MM.1S (cell line): Measurements from ENCODE around the gene PDGFA.

ENCODE experiments used
- DNase-seq: peaks from one replicate; pipeline ENCODE4 v3.0.0-alpha.2; 2015
- H2AFZ ChIP-seq: fragments of 300-600 bp; sonication (generic); 2 replicates; pipeline ENCODE4 v1.6.0; 2016; ENCODE audit warnings: antibody characterized with exemption, low read length
- H3F3A ChIP-seq: fragments of 300-600 bp; sonication (generic); 2 replicates; pipeline ENCODE4 v1.6.1; 2016; ENCODE audit warnings: mild to moderate bottlenecking, antibody characterized with exemption, low read length, moderate library complexity, mixed read lengths; ENCODE audit not compliant: insufficient read depth
- H3K27ac ChIP-seq: fragments of 300-600 bp; sonication (generic); 2 replicates; pipeline ENCODE4 v1.5.1; 2016; ENCODE audit warnings: mild to moderate bottlenecking, low read length
- H3K27me3 ChIP-seq: fragments of 300-600 bp; sonication (generic); replicated peaks from 2 replicates; pipeline ENCODE4 v1.6.0; 2016; ENCODE audit warnings: low read length; ENCODE audit not compliant: insufficient read depth
- H3K36me3 ChIP-seq: fragments of 300-600 bp; sonication (generic); replicated peaks from 2 replicates; pipeline ENCODE4 v1.6.1; 2016; ENCODE audit warnings: mild to moderate bottlenecking, low read length, mixed read lengths; ENCODE audit not compliant: insufficient read depth
- H3K4me1 ChIP-seq: fragments of 300-600 bp; sonication (generic); 2 replicates; pipeline ENCODE4 v1.6.1; 2016; ENCODE audit warnings: low read length, mixed read lengths
- H3K4me2 ChIP-seq: fragments of 300-600 bp; sonication (generic); 2 replicates; pipeline ENCODE4 v1.6.0; 2016; ENCODE audit warnings: low read depth, low read length
- H3K4me3 ChIP-seq: fragments of 300-600 bp; sonication (generic); 2 replicates; pipeline ENCODE4 v1.5.1; 2016; ENCODE audit warnings: low read length, mixed read lengths
- H3K79me2 ChIP-seq: fragments of 300-600 bp; sonication (generic); 2 replicates; pipeline ENCODE4 v1.6.1; 2016; ENCODE audit warnings: mixed run types, low read length, mixed read lengths
- H3K9ac ChIP-seq: fragments of 300-600 bp; sonication (generic); 2 replicates; pipeline ENCODE4 v1.6.1; 2016; ENCODE audit warnings: low read length, mixed read lengths
- H3K9me2 ChIP-seq: fragments of 300-600 bp; sonication (generic); replicated peaks from 2 replicates; pipeline ENCODE4 v1.6.1; 2016; ENCODE audit warnings: mild to moderate bottlenecking, low read length, mixed read lengths; ENCODE audit not compliant: insufficient read depth
- H3K9me3 ChIP-seq: fragments of 300-600 bp; sonication (generic); replicated peaks from 2 replicates; pipeline ENCODE4 v1.6.1; 2016; ENCODE audit warnings: mild to moderate bottlenecking, low read length, mixed read lengths; ENCODE audit not compliant: insufficient read depth
- H4K20me1 ChIP-seq: fragments of 300-600 bp; sonication (generic); 2 replicates; pipeline ENCODE4 v1.6.1; 2016; ENCODE audit warnings: mild to moderate bottlenecking, low read length, moderate library complexity, mixed read lengths; ENCODE audit not compliant: insufficient read depth
- EZH2 ChIP-seq: fragments of 300-600 bp; sonication (generic); optimal IDR thresholded peaks from 2 replicates; pipeline ENCODE3; 2017; ENCODE audit warnings: low read depth, mild to moderate bottlenecking, antibody characterized with exemption, low read length, mixed read lengths
- EZH2phosphoT487 ChIP-seq: fragments of 300-600 bp; sonication (generic); IDR thresholded peaks from 2 replicates; pipeline ENCODE4 v1.6.1; 2018; ENCODE audit warnings: antibody characterized with exemption, low read length
- TF ChIP-seq, protein P1 (sequence below): fragments of 300-600 bp; sonication (generic); IDR thresholded peaks from 2 replicates; pipeline ENCODE4 v1.5.1; 2016; ENCODE audit warnings: antibody characterized with exemption, low read length, mixed read lengths

PDGFA gene

GRCh38 chr7:502296-502695, 17.4 kb downstream of the PDGFA start:
- H3K36me3 ChIP-seq = no peaks in the 10 kb centered on the region
- TF ChIP-seq EZH2 = no peak
- TF ChIP-seq, protein P1, sequence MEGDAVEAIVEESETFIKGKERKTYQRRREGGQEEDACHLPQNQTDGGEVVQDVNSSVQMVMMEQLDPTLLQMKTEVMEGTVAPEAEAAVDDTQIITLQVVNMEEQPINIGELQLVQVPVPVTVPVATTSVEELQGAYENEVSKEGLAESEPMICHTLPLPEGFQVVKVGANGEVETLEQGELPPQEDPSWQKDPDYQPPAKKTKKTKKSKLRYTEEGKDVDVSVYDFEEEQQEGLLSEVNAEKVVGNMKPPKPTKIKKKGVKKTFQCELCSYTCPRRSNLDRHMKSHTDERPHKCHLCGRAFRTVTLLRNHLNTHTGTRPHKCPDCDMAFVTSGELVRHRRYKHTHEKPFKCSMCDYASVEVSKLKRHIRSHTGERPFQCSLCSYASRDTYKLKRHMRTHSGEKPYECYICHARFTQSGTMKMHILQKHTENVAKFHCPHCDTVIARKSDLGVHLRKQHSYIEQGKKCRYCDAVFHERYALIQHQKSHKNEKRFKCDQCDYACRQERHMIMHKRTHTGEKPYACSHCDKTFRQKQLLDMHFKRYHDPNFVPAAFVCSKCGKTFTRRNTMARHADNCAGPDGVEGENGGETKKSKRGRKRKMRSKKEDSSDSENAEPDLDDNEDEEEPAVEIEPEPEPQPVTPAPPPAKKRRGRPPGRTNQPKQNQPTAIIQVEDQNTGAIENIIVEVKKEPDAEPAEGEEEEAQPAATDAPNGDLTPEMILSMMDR = no peak
- no peak for TF ChIP-seq EZH2phosphoT487
- no peaks in the 10 kb centered on the region for H3F3A ChIP-seq
- H3K4me3 ChIP-seq = no peak overlapping the region
- DNase-seq = no peak
- H3K4me1 ChIP-seq = no peaks in the 10 kb centered on the region
- no peaks in the 10 kb centered on the region for H3K9me2 ChIP-seq
- no peak overlapping the region for H3K9ac ChIP-seq
- no peaks in the 10 kb centered on the region for H4K20me1 ChIP-seq
- H2AFZ ChIP-seq = no peak overlapping the region
- no peaks in the 10 kb centered on the region for H3K9me3 ChIP-seq
- H3K79me2 ChIP-seq = no peaks in the 10 kb centered on the region
- no peak overlapping the region for H3K27ac ChIP-seq
- no peak overlapping the region for H3K4me2 ChIP-seq
- no peaks in the 10 kb centered on the region for H3K27me3 ChIP-seq

DNA sequence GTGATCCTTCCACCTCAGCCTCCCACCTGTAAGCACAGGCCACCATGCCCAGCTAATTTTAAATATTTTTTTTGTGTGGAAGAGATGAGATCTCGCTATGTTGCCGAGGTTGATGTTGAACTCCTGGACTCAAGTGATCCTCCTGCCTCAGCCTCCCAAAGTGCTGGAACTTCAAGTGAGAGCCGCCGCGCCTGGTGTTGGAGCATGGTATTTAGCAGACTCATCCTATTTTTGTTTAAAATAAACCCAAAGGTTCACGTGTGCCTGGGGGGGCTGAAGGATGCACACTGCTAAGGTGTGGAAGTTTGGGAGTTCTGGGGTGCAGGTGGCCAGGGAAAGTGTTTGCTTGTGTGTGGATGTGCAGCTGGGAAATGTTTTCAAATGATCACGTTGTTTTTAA, 18.1 kb downstream of the PDGFA start:
- no peak for TF ChIP-seq EZH2
- no peak for TF ChIP-seq EZH2phosphoT487
- TF ChIP-seq, protein P1 = no peak

DNA sequence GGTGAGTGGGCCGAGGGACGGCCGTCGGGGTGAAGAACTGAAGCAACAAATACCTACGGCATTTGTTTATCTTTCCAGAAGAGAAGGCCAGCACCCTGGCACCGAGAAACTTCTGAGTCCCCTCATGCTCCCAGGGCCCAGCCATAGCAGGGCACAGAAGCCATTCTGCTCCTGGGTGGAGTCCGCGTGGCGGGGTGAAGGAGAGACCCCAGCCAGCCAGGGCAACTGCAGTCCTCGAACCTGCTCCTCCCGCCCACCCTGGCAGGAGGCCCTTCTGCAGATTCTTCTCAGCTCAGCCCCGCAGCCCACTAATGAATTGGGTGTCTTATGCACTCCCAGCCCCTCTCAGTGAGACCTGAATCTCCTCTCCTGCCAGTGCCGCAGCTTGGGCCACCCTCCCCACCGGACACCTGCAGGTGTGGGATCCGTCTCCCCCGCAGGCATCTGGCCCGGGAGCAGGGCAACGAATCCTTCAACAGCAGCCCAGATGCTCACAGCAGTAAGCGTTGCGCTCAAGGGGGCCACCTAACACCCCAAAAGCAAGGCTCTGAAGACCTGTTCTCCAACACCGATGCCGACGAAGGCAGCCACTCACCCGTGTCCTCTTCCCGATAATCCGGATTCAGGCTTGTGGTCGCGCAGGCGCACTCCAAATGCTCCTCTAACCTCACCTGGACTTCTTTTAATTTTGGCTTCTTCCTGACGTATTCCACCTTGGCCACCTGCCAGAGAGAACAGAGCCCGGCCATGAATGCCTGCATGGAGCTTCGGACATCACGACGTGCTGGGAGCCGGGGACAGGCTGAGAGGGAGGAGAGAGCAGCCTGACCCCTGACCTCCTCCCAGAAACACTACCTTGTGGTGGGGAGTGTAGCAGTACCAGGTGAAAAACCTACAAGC, 18.9 kb downstream of the PDGFA start:
- Histone ChIP-seq H3K9me3 (no peaks in the 10 kb centered on the region), H2AFZ (no peak overlapping the region), H3K36me3 (no peaks in the 10 kb centered on the region), H3K27ac (no peak overlapping the region), H3K4me2 (no peak overlapping the region), H3K4me1 (no peaks in the 10 kb centered on the region), H3K9ac (no peak overlapping the region), H4K20me1 (no peaks in the 10 kb centered on the region), H3K9me2 (no peaks in the 10 kb centered on the region), H3K79me2 (no peaks in the 10 kb centered on the region), H3K27me3 (no peaks in the 10 kb centered on the region), H3F3A (no peaks in the 10 kb centered on the region), H3K4me3 (no peak overlapping the region)
- TF ChIP-seq EZH2 = no peak
- TF ChIP-seq, protein P1 = no peak
- no peak for TF ChIP-seq EZH2phosphoT487
- DNase-seq = no peak

More for the DNA sequence above, 18.1 kb downstream of the PDGFA start:
- Histone ChIP-seq H3K4me2 (no peak overlapping the region), H3K4me1 (no peaks in the 10 kb centered on the region), H2AFZ (no peak overlapping the region), H3K9me2 (no peaks in the 10 kb centered on the region), H3K4me3 (no peak overlapping the region), H3K79me2 (no peaks in the 10 kb centered on the region), H3K9ac (no peak overlapping the region), H3F3A (no peaks in the 10 kb centered on the region), H3K27ac (no peak overlapping the region), H3K36me3 (no peaks in the 10 kb centered on the region), H3K27me3 (no peaks in the 10 kb centered on the region), H4K20me1 (no peaks in the 10 kb centered on the region), H3K9me3 (no peaks in the 10 kb centered on the region)
- DNase-seq = no peak
